Heart left ventricle (tissue), 13 donors: ENCODE data around the gene SELENON.

ENCODE experiments used
- CTCF ChIP-seq, 12 donors: fragments of 200-600 bp; sonication (generic) in 4 of 12; IDR thresholded peaks; one replicate each; pipeline versions ENCODE4 v1.5.0 to v1.8.0; 2018 to 2022; ENCODE audit warnings: antibody characterized with exemption in 12 of 12, mild to moderate bottlenecking in 5 of 12
- POLR2A ChIP-seq, 2 donors: fragments of 450-650 bp; IDR thresholded peaks; one replicate each; pipeline ENCODE4 v1.6.1; 2017; ENCODE audit warnings: antibody characterized with exemption in 2 of 2, mild to moderate bottlenecking in 2 of 2, moderate library complexity in 2 of 2
- donor health status: ischemic (EF 13 %, LVEDD 7.1; RV severe dilation, severe dysfunction).
- donor health status: DM: no; HTN: yes; CAD: no.
- donor health status: DM: no; HTN: no; CAD: no.
- donor health status: ischemic (EF 25% LVEDD 6.9; RV normal size, moderate dysfunction).
- donor health status: ischemic (EF 25% LVEDD 5.7; RV mildly dilated, moderate dysfunction).
- donor health status: ischemic (EF 35%, LVEDD 5.7; RV mildly dilated, moderate dysfunction).
- donor health status: nonischemic (EF 11% LVEDD 7.7; RV severe dilation, severe dysfunction).
- donor health status: DM: yes; HTN: yes; CAD: no.
- donor health status: PGD.
- donor health status: ischemic (EF 29% LVEDD 5.4; RV normal size, mild dysfunction).
- donor health status: nonischemic (EF 23%, LVEDD 6.1; RV moderate dilation, normal function).

GRCh38 chr1:25779388-25779787, 20.6 kb upstream of the SELENON start:
- TF ChIP-seq CTCF (IDR thresholded peaks at IDR 0.05) = no peak
- no peak for TF ChIP-seq POLR2A (IDR thresholded peaks at IDR 0.05)
